Measurements from ENCODE around the gene RAG1.

RAG1 gene

GRCh38 chr11:36628141-36628540 lies 60.3 kb downstream of the RAG1 start:
- no peak for DNase-seq (ENCODE audit: low spot score)

GRCh38 chr11:36628765-36629244 lies 61.0 kb downstream of the RAG1 start:
- peak; percentile 26 for DNase-seq (ENCODE audit: low spot score)

All from kidney tubule cell (primary cell).